NCI-H748 (cell line): ENCODE results near the gene CABP4.
A peak's percentile ranks its signal among the peaks of the same experiment; 100 is the strongest.
"Not testable (repeated sequence)": the region's sequence is repeated elsewhere in the genome, so short reads cannot be mapped to it uniquely, and the experiment has no call there.

Experiments
- DNase-seq: peaks from one replicate; lab custom pipeline; 2025; ENCODE audit not compliant: unreplicated experiment; lab: John Stamatoyannopoulos, UW

The CABP4 gene

GRCh38 chr11:67476692-67477091, 21.5 kb downstream of the CABP4 start:
- DNase-seq, result peak; percentile 18

GRCh38 chr11:67477344-67478050, 22.3 kb downstream of the CABP4 start:
- not testable (repeated sequence) for DNase-seq

- DNase-seq, result no peak
Measured at GRCh38 chr11:67482275-67482826, 27.2 kb downstream of the CABP4 start.

- DNase-seq, result peak; percentile 99
Measured at GRCh38 chr11:67482827-67483798, 28.0 kb downstream of the CABP4 start, which contains the start of gene AIP. TSS of gene AIP (plus strand) at chr11:67483026. CDS start at chr11:67483159, 133 bp downstream.

GRCh38 chr11:67483831-67484665, 28.9 kb downstream of the CABP4 start:
- peak; percentile 30 for DNase-seq

- no peak for DNase-seq
Measured at GRCh38 chr11:67484847-67485311, 29.7 kb downstream of the CABP4 start.

- DNase-seq, result peak; percentile 16
Measured at GRCh38 chr11:67485873-67486361, 30.8 kb downstream of the CABP4 start.

- no peak for DNase-seq
Measured at GRCh38 chr11:67486481-67487195, 31.5 kb downstream of the CABP4 start.

GRCh38 chr11:67489203-67489884, 34.2 kb downstream of the CABP4 start:
- DNase-seq, result no peak

GRCh38 chr11:67489885-67490726, 35.0 kb downstream of the CABP4 start:
- no peak for DNase-seq

- no peak for DNase-seq
Measured at GRCh38 chr11:67490727-67491065, 35.5 kb downstream of the CABP4 start.

- DNase-seq, result no peak
Measured at GRCh38 chr11:67491276-67492068, 36.3 kb downstream of the CABP4 start.

- DNase-seq, result no peak
Measured at GRCh38 chr11:67492069-67492727, 37.0 kb downstream of the CABP4 start.

GRCh38 chr11:67492801-67493547, 37.8 kb downstream of the CABP4 start:
- no peak for DNase-seq

GRCh38 chr11:67493548-67494370, 38.6 kb downstream of the CABP4 start:
- DNase-seq, result no peak
